Ishikawa (cell line): Measurements from ENCODE around the gene NOL4L.

Experiments used
- CEBPB ChIP-seq: IDR thresholded peaks from 2 replicates; pipeline ENCODE4 v1.6.1; 2012
- CREB1 ChIP-seq: IDR thresholded peaks from 2 replicates; pipeline ENCODE4 v1.6.1; 2012; ENCODE audit warnings: low read depth
- EGR1 ChIP-seq: IDR thresholded peaks from 2 replicates; pipeline ENCODE4 v1.6.1; 2012
- EP300 ChIP-seq: IDR thresholded peaks from 2 replicates; pipeline ENCODE4 v1.6.1; 2012; ENCODE audit warnings: borderline replicate concordance
- FOXM1 ChIP-seq: IDR thresholded peaks from 2 replicates; pipeline ENCODE4 v1.6.1; 2012; ENCODE audit warnings: low read depth, borderline replicate concordance
- MAX ChIP-seq: IDR thresholded peaks from 2 replicates; pipeline ENCODE4 v1.6.1; 2012
- NFIC ChIP-seq: IDR thresholded peaks from 2 replicates; pipeline ENCODE4 v1.6.1; 2012
- RAD21 ChIP-seq: IDR thresholded peaks from 2 replicates; pipeline ENCODE4 v1.6.1; 2012; ENCODE audit warnings: low read depth
- REST ChIP-seq: IDR thresholded peaks from 2 replicates; pipeline ENCODE4 v1.6.1; 2012; ENCODE audit warnings: low read depth, mild to moderate bottlenecking
- TAF1 ChIP-seq: IDR thresholded peaks from 2 replicates; pipeline ENCODE4 v1.6.1; 2012; ENCODE audit warnings: low read depth, mild to moderate bottlenecking
- TCF12 ChIP-seq: IDR thresholded peaks from 2 replicates; pipeline ENCODE4 v1.6.1; 2012; ENCODE audit warnings: low read depth
- TEAD4 ChIP-seq: IDR thresholded peaks from 2 replicates; pipeline ENCODE4 v1.6.1; 2012
- USF1 ChIP-seq: IDR thresholded peaks from 2 replicates; pipeline ENCODE4 v1.6.1; 2012
- YY1 ChIP-seq: IDR thresholded peaks from 2 replicates; pipeline ENCODE4 v1.6.1; 2012; ENCODE audit warnings: low read depth
- ZBTB7A ChIP-seq: IDR thresholded peaks from 2 replicates; pipeline ENCODE4 v1.6.1; 2012; ENCODE audit warnings: low read depth

NOL4L gene

GRCh38 chr20:32631933-32632460 is 46.9 kb upstream of the NOL4L start:
- TF ChIP-seq EGR1 (no peak), MAX (no peak), CEBPB (no peak), RAD21 (no peak), YY1 (no peak), FOXM1 (no peak), USF1 (no peak), ZBTB7A (no peak), EP300 (no peak), TEAD4 (no peak), TAF1 (no peak), REST (no peak)

- TF ChIP-seq EP300: no peak
- TF ChIP-seq FOXM1: no peak
- no peak for TF ChIP-seq CREB1
- TF ChIP-seq YY1: no peak
- no peak for TF ChIP-seq TCF12
- no peak for TF ChIP-seq ZBTB7A
- no peak for TF ChIP-seq RAD21
- TF ChIP-seq EGR1: no peak
- TF ChIP-seq NFIC: no peak
- TF ChIP-seq MAX: no peak
- TF ChIP-seq REST: no peak
Observed at GRCh38 chr20:32629813-32630212, 44.7 kb upstream of the NOL4L start.

- no peak for TF ChIP-seq FOXM1
- no peak for TF ChIP-seq ZBTB7A
- TF ChIP-seq YY1: no peak
- TF ChIP-seq CEBPB: no peak
- no peak for TF ChIP-seq RAD21
- TF ChIP-seq NFIC: peak; percentile 29; the same call in 1 of the 2 replicates
Observed at GRCh38 chr20:32628960-32629530, 43.9 kb upstream of the NOL4L start.

- TF ChIP-seq REST: no peak
- TF ChIP-seq RAD21: no peak
- TF ChIP-seq EP300: no peak
- TF ChIP-seq ZBTB7A: peak; percentile 65
- TF ChIP-seq NFIC: 0 out of 2 replicates have a peak, but pooled peaks have one; percentile 34
- TF ChIP-seq CEBPB: no peak
Observed at GRCh38 chr20:32626859-32627636, 41.9 kb upstream of the NOL4L start.

GRCh38 chr20:32626407-32626806 is 41.3 kb upstream of the NOL4L start:
- TF ChIP-seq RAD21 (no peak), REST (no peak), TAF1 (no peak)
